SJSA1 (cell line): ENCODE results near the gene FAM120C. TPM values are rescaled to one million over a fixed set of nuclear protein-coding genes. Genes with fewer than 3 reads are reported as not detected.

ENCODE experiments used
- DNase-seq, 2 experiments: peaks; one replicate each; pipeline ENCODE4 v3.0.0-alpha.2; 2015 to 2020; ENCODE audit warnings: low spot score in 2 of 2, low read depth in 1 of 2
- H3K27ac ChIP-seq: fragments of 250-450 bp; sonication (Bioruptor Pico); 2 replicates; pipeline ENCODE4 v1.5.1; 2020; ENCODE audit warnings: mild to moderate bottlenecking, moderate library complexity
- H3K27me3 ChIP-seq: fragments of 250-450 bp; sonication (Bioruptor Pico); replicated peaks from 2 replicates; pipeline ENCODE4 v1.5.1; 2020; ENCODE audit warnings: mild to moderate bottlenecking, moderate library complexity
- H3K36me3 ChIP-seq: fragments of 250-450 bp; sonication (Bioruptor Pico); 2 replicates; pipeline ENCODE4 v1.5.1; 2020; ENCODE audit warnings: mild to moderate bottlenecking
- H3K4me1 ChIP-seq: fragments of 250-450 bp; sonication (Bioruptor Pico); replicated peaks from 2 replicates; pipeline ENCODE4 v1.6.1; 2021; ENCODE audit warnings: mild to moderate bottlenecking
- H3K4me3 ChIP-seq: fragments of 250-450 bp; sonication (Bioruptor Pico); 2 replicates; pipeline ENCODE4 v1.5.1; 2020; ENCODE audit warnings: mild to moderate bottlenecking
- H3K9me3 ChIP-seq: fragments of 250-450 bp; sonication (Bioruptor Pico); replicated peaks from 2 replicates; pipeline ENCODE4 v1.5.1; 2020; ENCODE audit warnings: mild to moderate bottlenecking
- total RNA-seq: library from RNA; depleted of rRNA; stranded (reverse); fragments of >200 nt; shearing (Covaris generic); gene quantifications from 2 replicates; pipeline ENCODE4 v1.2.3, GENCODE V29; 2014; rRNA removed

The FAM120C gene
- total RNA-seq, 1 experiment from 2014 or later = 4.4 TPM

DNA sequence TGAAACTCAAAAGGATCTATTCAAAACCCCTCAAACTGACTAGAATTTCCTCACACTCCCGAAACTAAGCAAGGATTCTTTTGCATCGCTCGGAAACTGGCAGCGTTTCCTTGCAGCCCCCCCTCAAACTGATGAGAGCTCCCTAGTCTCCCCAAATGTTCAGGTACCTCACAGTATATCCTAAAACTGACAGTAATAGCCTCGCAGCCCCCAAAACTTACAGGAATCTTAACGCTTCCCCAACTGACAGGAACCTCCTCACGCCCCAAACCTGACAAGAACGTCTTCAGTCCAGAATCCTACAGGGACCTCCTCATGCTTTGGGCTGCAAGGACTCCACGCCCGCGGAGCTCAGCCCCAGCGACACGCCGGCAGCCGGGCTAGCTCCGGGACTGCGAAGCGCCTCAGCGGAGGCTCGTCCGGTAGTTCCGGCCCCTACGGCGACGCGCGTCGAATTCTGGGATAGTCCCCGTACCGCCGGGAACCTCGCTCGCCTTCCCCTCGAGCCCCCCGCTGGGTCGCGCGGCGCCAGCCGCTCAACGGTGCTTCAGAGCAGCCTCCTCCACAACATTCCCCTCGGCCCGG, 139.4 kb downstream of the FAM120C start:
- Histone ChIP-seq H3K27me3 (no peaks in the 10 kb centered on the region), H3K4me1 (peaks cover 6% of the 10 kb centered on the region; the same call in 1 of the 2 replicates), H3K36me3 (peaks cover 10% of the 10 kb centered on the region; the same call in 1 of the 2 replicates), H3K27ac (peak overlapping the region; percentile 89), H3K9me3 (no peaks in the 10 kb centered on the region), H3K4me3 (peak overlapping the region; percentile 59)
- DNase-seq = no peak

DNA sequence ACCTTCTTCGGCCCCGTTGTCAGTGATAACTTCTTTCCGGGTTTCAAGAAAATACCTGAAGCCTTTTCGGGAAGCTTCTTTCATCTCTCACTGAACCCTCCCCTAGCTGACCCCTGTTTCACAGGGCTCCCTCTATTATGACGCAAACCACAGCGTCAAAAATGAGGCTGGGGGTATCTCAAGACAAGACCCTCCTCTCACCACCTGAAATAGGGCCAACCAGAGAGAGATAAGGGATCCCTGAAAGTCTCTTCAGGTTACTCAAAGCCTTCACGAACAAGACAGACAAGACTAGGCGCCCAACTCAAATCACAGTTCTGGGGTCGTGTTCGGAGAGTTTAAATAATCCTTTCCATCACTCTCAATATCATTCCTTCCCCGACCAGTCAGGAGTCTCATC, 140.0 kb downstream of the FAM120C start:
- H3K4me1 ChIP-seq = peaks cover 6% of the 10 kb centered on the region; the same call in 1 of the 2 replicates
- H3K27ac ChIP-seq = peak overlapping the region; percentile 89
- peak in 1 of 2 experiments; percentile 3 for DNase-seq
- H3K27me3 ChIP-seq = no peaks in the 10 kb centered on the region
- H3K9me3 ChIP-seq = no peaks in the 10 kb centered on the region
- peak overlapping the region; percentile 59 for H3K4me3 ChIP-seq
- peaks cover 10% of the 10 kb centered on the region; the same call in 1 of the 2 replicates for H3K36me3 ChIP-seq

DNA sequence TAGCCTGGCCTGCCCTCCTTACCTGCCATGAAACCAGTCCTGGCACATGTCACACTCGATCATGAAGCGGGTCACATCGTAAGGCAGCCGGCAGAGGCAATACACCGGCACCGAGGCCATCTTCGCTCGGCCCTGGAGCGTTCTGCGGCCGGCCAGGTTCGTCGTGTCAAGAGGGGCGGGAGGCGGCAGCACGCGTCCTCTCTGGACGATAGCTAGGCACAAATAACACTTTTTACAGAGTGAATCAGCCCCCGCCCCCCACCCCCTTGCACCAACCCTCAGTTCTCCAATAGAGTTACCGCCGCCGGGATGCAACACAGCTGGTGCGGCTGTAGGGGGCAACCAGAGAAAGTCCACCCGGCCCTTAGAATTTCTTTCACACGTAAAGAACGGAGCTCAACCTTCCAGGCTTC, 140.4 kb downstream of the FAM120C start:
- H3K27me3 ChIP-seq = no peaks in the 10 kb centered on the region
- H3K4me3 ChIP-seq = peak overlapping the region; percentile 59
- H3K4me1 ChIP-seq = peaks cover 6% of the 10 kb centered on the region; the same call in 1 of the 2 replicates
- peak; percentile 42 to 65 for DNase-seq
- H3K9me3 ChIP-seq = no peaks in the 10 kb centered on the region
- peaks cover 10% of the 10 kb centered on the region; the same call in 1 of the 2 replicates for H3K36me3 ChIP-seq
- no peak overlapping the region for H3K27ac ChIP-seq

DNA sequence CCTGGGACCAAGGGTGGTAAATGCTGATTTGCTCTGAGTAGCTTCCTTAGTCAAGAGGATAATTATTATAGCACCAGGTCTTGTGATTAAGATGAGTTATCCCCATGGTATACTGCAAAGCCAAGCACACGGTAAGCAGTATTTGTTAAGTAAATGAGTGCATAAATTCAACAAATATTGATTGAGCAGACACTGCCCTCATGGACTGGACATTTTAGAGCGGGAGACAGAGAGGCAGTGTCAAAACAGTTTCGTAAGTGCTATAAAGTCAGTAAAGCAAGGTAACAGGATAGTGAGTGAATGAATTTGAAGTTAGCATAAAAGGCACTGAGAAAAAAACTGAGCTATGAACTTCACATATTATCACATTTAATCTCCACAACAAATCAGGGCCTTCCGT, 152.7 kb downstream of the FAM120C start:
- Histone ChIP-seq H3K36me3 (peaks cover 12% of the 10 kb centered on the region), H3K27me3 (no peaks in the 10 kb centered on the region), H3K27ac (no peak overlapping the region), H3K4me3 (no peak overlapping the region), H3K9me3 (no peaks in the 10 kb centered on the region), H3K4me1 (no peaks in the 10 kb centered on the region)
- DNase-seq = no peak

DNA sequence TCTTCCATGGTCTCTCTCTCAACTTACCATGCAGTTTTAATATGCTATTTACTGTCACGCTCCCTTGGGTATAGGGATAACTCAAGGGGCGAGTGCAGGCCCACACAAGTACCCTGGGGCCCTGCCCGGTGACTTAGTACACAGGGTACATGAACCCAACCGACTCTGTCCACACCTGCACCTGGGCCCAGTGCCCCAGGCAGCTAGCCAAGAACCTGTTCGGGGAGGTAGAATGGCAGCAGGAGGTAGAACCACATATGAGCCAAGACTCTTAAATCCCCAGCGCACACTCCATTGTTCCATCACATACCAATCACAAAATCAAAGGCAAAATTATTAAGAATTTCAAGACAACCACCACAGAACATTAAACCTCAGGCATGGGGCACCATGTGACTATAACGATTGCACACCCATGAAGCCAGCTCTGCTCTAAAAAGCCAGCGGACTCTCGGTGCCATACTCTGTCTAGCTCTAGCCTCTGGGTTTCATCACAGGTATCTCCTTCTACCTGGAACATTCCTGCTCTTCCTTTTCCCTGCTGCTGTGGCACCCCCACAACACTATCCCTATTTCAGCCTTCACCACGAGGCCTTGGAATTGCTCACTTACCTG, 153.4 kb downstream of the FAM120C start:
- Histone ChIP-seq H3K27ac (no peak overlapping the region), H3K4me1 (no peaks in the 10 kb centered on the region), H3K36me3 (peaks cover 12% of the 10 kb centered on the region), H3K4me3 (no peak overlapping the region), H3K27me3 (no peaks in the 10 kb centered on the region), H3K9me3 (no peaks in the 10 kb centered on the region)
- no peak for DNase-seq

DNA sequence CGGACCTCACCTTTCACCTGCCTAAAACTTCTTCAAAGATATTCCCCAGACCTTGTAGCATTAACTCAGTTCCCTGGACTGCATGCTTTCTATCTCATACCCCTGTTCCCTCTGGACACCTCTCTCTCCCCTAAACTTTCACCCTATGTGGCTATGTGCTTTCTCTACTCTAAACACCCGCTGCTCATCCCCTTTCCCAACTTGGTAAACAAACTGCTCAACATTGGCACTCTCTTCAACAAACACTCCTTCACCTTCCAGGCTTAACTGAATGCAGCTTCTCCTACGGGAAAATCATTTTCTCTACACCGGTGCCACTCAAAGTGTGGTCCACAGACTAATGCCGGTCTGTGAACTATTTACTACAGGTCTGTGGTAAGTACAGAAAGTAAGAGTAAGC, 158.7 kb downstream of the FAM120C start:
- no peaks in the 10 kb centered on the region for H3K27me3 ChIP-seq
- H3K4me1 ChIP-seq = no peaks in the 10 kb centered on the region
- H3K4me3 ChIP-seq = no peak overlapping the region
- H3K36me3 ChIP-seq = peaks cover 5% of the 10 kb centered on the region
- H3K9me3 ChIP-seq = no peaks in the 10 kb centered on the region
- H3K27ac ChIP-seq = no peak overlapping the region
- DNase-seq = no peak

Other genes with a start within 250 kb of the FAM120C start
- 7.8 and 15.0 TPM in 2 replicates for gene PHF8, start 138.8 kb downstream of the FAM120C start, total RNA-seq
- gene WNK3, start 174.8 kb upstream of the FAM120C start, total RNA-seq = 0.05 TPM in 1 of 2 replicates, not detected in the other